DMS 273 (cell line): ENCODE data around the gene MUC2.

Experiments used
- DNase-seq: peaks from one replicate; lab custom pipeline; 2025; ENCODE audit not compliant: unreplicated experiment; lab: John Stamatoyannopoulos, UW

MUC2 gene

DNA sequence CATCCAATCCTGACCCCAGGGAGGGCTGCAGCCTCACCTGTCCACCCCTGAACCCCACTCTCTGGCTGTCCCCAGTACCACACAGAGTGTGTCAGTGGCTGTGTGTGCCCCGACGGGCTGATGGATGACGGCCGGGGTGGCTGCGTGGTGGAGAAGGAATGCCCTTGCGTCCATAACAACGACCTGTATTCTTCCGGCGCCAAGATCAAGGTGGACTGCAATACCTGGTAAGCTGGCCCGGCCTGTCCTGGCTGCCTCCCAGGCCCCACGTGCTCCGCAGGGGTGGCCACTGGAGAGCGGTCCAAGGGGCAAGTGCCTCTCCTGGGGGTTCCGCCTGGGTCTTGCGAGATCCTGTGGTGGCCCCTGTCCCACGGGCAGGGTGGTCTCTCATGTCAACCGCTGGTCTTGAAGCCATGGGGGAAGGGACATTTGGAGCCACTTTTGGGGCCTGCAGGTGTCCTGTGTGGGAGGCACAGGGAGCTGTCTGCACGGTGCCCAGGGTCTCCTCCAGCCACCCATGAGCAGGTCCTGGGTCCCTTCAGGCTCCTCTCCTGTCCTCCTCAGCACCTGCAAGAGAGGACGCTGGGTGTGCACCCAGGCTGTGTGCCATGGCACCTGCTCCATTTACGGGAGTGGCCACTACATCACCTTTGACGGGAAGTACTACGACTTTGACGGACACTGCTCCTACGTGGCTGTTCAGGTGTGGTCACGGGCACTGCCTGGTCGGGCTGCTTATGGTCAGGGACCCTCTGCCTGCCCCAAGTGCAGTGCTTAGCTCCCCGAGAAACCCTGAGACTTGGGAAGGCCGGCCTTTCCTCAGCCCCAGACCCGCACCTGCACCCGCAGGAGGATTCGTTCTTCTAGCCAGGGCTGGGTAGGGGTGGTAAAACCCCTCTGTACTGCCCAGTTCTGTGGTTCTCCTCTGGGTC, 11.8 kb downstream of the MUC2 start:
- no peak for DNase-seq

GRCh38 chr11:1087279-1087960, 12.7 kb downstream of the MUC2 start:
- no peak for DNase-seq

GRCh38 chr11:1087961-1088926, 13.6 kb downstream of the MUC2 start:
- DNase-seq = no peak

DNA sequence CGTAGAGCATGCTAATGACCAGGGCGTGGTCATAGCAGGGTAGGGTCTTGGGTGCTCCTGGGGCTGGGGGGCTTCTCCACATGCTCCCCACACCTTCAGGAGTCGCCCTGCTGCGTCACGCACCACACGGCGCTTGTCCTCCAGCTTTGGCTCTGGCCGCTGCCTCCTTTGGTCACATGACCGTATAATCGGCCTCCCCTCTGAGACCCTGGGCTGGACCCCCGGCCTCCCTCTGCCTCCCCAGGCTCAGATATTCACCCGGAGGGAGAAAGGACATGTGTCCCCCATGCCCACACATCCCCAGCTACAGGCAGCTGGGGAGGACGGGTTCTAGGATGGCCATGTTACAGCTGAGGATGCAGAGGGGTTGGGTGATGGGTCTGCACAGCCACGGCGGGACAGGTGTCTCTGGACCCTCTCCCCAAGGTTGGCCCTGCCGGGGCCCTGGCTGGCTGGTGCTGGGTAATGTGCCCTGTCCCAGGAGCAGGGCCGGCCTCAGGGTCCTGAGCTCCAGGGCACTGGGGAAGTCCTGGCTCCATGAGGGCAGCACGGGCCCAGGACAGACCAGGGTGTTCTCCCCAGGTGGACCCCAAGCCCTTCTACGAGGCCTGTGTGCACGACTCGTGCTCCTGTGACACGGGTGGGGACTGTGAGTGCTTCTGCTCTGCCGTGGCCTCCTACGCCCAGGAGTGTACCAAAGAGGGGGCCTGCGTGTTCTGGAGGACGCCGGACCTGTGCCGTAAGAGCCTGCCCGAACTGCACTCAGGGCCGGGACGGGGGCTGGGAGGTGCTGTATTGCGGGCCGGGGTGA, 14.5 kb downstream of the MUC2 start:
- DNase-seq = no peak

DNA sequence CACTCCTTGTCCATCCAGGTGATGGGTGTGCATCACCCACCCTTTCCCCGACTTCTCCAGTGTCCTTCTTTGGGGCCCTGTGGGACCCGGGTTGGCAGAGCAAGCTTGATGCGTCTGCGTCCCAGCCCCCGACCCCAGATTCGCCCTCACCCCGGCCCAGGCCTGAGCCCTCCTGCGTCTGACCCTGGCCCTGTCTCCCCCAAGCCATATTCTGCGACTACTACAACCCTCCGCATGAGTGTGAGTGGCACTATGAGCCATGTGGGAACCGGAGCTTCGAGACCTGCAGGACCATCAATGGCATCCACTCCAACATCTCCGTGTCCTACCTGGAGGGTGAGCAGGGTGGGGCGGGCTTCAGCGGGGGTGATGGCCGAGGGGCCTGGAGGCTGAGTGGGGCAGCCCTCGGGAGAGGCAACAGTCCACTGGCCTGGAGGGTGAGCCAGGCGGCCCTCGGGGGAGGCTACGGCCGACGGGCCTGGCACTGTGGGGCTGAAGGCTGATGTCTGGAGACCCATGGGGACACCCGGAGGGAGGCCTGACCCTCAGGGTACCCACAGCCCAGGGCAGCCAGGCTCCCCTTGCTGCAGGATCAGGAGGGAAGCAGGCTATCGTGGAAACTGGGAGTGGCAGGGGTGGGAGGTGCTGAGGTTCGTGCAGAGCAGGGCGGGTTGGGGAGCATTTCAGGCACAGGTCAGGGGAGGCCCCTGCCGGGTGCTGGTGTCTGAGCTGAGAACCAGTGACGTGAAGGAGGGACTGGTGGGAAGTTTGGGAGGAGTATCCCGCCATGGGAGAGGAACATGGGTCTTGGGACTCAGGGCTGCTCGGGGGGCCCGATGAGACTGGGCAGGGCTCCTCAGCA, 15.3 kb downstream of the MUC2 start:
- no peak for DNase-seq

GRCh38 chr11:1090600-1091331, 16.1 kb downstream of the MUC2 start:
- no peak for DNase-seq

- DNase-seq = no peak
Measured at GRCh38 chr11:1091332-1092083, 16.8 kb downstream of the MUC2 start.

DNA sequence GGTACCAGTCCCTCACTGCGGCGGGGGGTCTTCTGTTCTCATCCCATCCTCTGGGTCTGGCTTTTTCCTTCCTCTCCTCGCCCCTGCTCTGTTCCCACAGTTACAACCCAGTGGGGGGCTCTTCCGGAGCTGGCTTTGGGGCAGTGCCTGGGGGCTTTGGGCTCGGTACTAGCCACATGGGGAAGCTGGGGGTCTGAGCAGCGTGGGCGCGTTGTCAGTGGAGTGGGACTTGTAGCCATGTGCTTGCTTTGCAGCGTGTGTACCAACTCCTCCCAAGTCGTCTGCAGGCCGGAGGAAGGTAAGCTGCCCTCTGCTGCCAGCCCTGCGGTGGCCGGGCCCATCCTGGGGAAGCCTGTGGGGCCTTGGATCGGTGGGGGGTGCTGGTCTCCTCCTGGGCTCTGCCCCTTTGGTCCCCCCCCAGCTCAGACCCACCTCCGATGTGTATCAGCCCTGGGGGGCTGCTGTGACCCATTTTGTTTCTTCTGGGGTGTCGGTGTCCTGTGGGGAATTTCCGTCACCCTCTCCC, 17.5 kb downstream of the MUC2 start:
- DNase-seq = no peak

GRCh38 chr11:1092919-1093318, 18.2 kb downstream of the MUC2 start:
- DNase-seq = no peak

DNA sequence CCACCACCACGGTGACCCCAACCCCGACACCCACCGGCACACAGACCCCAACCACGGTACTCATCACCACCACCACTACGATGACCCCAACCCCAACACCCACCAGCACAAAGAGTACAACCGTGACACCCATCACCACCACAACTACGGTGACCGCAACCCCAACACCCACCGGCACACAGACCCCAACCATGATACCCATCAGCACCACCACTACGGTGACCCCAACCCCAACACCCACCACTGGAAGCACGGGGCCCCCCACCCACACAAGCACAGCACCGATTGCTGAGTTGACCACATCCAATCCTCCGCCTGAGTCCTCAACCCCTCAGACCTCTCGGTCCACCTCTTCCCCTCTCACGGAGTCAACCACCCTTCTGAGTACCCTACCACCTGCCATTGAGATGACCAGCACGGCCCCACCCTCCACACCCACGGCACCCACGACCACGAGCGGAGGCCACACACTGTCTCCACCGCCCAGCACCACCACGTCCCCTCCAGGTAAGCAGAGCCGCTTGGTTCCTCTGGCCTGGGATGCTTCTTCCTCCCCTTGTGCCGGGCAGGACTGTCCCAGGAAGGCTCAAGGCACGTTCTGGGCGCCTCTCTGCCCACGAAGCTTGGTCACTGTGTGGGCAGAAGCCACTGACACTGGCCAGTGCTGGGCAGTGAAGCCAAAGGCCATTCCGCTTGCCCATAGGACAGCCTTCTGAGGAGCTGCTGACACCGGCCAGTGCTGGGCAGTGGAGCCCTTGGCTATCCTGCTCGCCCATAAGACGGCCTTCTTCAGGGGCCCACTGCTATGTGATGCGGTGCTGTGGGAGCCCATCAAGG, 25.1 kb downstream of the MUC2 start:
- no peak for DNase-seq

- no peak for DNase-seq
Measured at GRCh38 chr11:1100417-1101245, 26.0 kb downstream of the MUC2 start.

- no peak for DNase-seq
Measured at GRCh38 chr11:1101318-1102089, 26.8 kb downstream of the MUC2 start.

GRCh38 chr11:1102221-1102971, 27.7 kb downstream of the MUC2 start:
- DNase-seq = no peak

DNA sequence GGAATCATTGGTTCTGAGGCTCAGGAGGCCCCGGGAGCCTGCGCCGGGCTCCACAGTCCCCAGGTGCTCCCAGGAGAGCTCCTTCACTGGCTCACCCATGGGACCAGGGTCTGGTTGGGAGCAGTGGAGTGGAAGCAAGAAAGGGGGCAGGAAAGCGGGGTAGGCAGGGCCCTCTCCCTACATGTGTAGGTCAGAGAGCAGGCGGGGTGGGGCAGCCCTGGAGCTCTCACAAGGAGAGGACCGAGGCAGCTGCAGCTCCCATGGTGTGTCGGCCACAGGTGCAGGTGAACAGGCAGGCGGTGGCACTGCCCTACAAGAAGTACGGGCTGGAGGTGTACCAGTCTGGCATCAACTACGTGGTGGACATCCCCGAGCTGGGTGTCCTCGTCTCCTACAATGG, 28.3 kb downstream of the MUC2 start:
- no peak for DNase-seq
